H1 (cell line): ENCODE results near the gene SLC2A8. TPM values are rescaled to one million over a fixed set of nuclear protein-coding genes. Genes with fewer than 3 reads are reported as not detected.

Experiments
- JUND ChIP-seq: IDR thresholded peaks from 2 replicates; pipeline ENCODE4 v1.6.1; 2011; ENCODE audit warnings: mild to moderate bottlenecking, improper control_type of control experiment, low read length
- KDM1A ChIP-seq: fragments of 200-600, 300-600 bp; sonication (generic); IDR thresholded peaks from 2 replicates; pipeline ENCODE4 v1.7.1; 2016; ENCODE audit warnings: mild to moderate bottlenecking, low read length, borderline replicate concordance
- POU5F1 ChIP-seq: IDR thresholded peaks from 2 replicates; pipeline ENCODE4 v1.6.1; 2011; ENCODE audit warnings: low read depth, mild to moderate bottlenecking, low read length, moderate library complexity
- polyA plus RNA-seq, 7 experiments: library from polyadenylated mRNA; depleted of rRNA in 3 of 7; stranded (reverse) in 5 of 7; unstranded in 2 of 7; fragments of >200 nt in 5 of 7; fragments of 200-250 nt in 2 of 7; gene quantifications; 1 replicate in 5 of 7; 2 replicates in 1 of 7; 4 replicates in 1 of 7; pipeline versions ENCODE4 v1.2.1 to v1.2.3, GENCODE V29; 2011 to 2013; ENCODE audit warnings: missing spikeins in 2 of 7, mixed read lengths in 2 of 7
- total RNA-seq: library from RNA; stranded (reverse); fragmentation: NEBNext Ultra II Directional; extraction: Animal tissue kit (Norgen Biotek cat#: 25700); gene quantifications from 2 replicates; pipeline ENCODE4 v1.2.1, GENCODE V29; 2021

Gene SLC2A8
- total and polyA plus RNA-seq, 2 of the 8 experiments (the other 6 are each of a cell fraction or from before 2014, with no cell fraction given) = 24.6 to 36.4 TPM

DNA sequence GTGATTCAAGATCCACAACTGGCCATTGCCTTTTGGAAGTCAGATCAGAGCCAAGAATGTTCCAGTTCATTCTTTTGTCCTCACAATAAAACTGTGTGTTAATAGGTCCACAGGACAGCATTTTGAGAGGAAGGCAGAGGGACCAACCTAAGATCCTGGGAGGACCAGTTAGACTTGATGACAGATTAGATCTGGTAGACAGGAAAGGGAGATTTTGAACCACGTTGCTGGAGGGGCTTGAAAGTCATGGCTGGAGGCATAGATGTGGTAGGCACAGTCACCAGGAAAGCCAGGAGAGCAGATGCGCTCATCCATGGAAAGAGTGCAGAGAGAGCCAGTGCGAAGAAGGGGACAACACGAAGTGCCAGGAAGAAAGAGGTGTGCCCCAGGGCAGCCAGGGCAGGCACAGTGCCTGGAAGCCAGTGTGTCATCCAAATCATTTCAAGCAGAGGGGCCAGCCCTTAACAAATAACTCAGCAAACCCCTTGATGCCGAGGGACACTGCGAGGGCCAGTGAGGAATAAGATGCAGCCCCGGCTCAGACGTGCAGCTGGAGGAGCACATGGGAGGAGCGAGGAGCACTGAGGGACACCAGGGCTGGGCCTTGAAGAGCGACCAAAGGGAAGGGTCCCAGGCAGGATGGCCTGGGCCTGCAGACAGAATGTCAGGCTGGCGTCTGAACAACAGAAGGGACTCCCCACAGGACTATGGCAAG, 12.8 kb upstream of the SLC2A8 start (continued):
- TF ChIP-seq KDM1A (no peak), JUND (no peak), POU5F1 (no peak)
